Cortex of kidney (tissue), 1 donor: ENCODE results near the gene RPP30.

Source experiments
- DNase-seq: peaks from one replicate; lab custom pipeline; 2025; lab: John Stamatoyannopoulos, UW

Gene RPP30

DNA sequence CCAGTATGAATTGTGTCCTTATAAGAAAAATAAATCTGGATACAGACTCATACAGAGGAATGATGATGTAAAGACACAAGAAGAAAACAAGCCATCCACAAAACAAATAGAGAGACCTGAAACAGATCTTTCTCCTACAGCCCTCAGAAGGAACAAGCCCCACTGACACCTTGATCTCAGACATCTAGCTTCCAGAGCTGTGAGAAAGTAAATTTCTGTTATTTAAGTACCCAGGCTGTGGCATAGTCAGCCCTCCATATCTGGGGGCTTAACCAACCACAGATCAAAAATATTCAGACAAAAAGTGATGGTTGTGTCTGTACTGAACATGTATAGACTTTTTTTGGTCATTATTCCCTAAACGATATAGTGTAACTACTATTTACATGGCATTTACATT, 73.0 kb downstream of the RPP30 start:
- no peak for DNase-seq

DNA sequence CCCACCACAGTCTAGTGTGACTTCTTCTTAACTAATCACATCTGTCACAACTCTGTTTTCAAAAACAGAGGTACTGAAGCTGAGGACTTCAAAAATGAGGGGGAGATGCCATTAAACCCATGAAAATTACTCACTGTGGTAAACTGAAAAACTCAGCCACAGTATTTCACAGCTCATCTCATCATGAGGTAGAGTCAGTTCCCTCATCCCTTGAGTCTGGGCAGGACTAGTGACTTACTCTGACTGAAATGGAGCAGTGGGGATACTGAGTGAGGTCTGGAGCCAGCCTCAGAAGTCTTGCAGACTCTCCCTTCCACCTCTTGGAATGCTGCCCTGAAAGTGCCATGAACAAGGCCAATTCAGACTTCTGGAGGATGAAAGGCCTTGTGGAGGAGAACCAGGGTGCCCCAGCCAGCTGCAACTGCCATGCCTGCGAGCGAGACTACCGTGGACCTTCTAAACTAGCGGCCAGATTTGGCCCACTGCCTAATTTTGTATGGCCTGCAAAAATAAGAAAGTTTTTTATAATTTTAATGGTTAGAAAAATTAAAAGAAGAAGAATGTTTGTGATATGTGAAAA, 73.8 kb downstream of the RPP30 start:
- no peak for DNase-seq

DNA sequence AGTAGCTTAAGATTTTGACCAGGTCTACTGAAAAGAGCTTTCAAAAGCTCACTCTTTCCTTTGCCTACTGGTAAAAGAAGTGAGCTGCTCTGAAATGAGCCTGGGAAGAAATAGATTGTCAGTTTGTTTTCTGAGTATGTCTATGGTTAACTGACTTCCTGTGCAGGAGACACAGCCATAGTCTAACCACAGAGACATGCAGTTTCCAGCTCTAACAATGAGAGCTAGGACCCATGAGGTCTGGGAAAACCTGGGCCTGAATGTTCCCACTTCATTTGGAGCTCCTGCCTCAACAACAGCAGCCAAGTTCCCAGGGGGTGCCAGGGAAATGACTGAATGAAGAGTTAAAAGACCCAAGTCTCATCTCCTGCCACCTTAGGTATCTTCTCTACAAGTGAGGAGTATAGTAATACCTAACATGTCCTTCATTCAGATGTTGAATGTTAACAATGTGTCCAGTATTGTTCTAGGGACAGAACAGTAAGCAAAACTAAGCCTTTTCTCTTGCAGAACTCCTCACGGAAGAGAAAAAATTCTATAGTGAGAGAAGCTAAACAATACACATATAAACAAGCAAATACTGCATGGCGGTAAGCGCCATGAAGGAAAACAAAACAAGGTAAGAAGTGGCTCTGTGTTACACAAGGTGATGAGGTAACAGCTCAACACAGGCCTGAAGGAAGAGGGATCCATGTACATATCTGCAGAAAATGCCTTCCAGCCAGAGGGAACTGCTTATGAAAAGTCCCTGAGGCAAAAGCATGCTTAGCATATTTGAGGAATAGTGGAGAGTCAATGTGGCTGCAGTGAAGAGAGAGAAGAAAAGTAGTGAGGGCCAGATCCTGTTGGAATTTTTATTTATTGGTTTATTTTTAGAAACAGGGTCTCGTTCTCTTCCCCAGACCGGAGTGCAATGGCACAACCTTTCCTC, 75.5 kb downstream of the RPP30 start:
- no peak for DNase-seq
